GM23338 (cell line): ENCODE measurements around the gene GALM. TPM values are rescaled to one million over a fixed set of nuclear protein-coding genes. Genes with fewer than 3 reads are reported as not detected.
A peak's percentile ranks its signal among the peaks of the same experiment; 100 is the strongest.
"Not testable (repeated sequence)": the region's sequence is repeated elsewhere in the genome, so short reads cannot be mapped to it uniquely, and the experiment has no call there.

ENCODE experiments used
- ATAC-seq: fragments of 200-7000 bp; cut with Tn5 transposase; 3 replicates; pipeline ENCODE4 v1.9.1; 2020
- DNase-seq: peaks from one replicate; pipeline ENCODE4 v3.0.0-alpha.2; 2015; ENCODE audit warnings: low spot score
- H2AFZ ChIP-seq: fragments of 200-600 bp; sonication (generic); 2 replicates; pipeline ENCODE4 v1.8.0; 2016; ENCODE audit warnings: antibody characterized with exemption, mild to moderate bottlenecking, moderate library complexity
- H3F3A ChIP-seq: fragments of 200-600 bp; sonication (generic); replicated peaks from 2 replicates; pipeline ENCODE4 v1.8.0; 2017; ENCODE audit warnings: antibody characterized with exemption, mixed run types, low read depth
- H3K27ac ChIP-seq: fragments of 200-600 bp; sonication (generic); 2 replicates; pipeline ENCODE4 v1.6.1; 2016; ENCODE audit warnings: low read depth
- H3K27me3 ChIP-seq: fragments of 200-600 bp; sonication (generic); 2 replicates; pipeline ENCODE4 v1.8.0; 2016; ENCODE audit warnings: mild to moderate bottlenecking, mixed run types, moderate library complexity; ENCODE audit not compliant: insufficient read depth
- H3K36me3 ChIP-seq: fragments of 200-600 bp; sonication (generic); 2 replicates; pipeline ENCODE4 v1.8.0; 2016; ENCODE audit warnings: mild to moderate bottlenecking; ENCODE audit not compliant: insufficient read depth
- H3K4me1 ChIP-seq: fragments of 200-600 bp; sonication (generic); 2 replicates; pipeline ENCODE4 v1.8.0; 2016; ENCODE audit warnings: mild to moderate bottlenecking, moderate library complexity; ENCODE audit not compliant: insufficient read depth
- H3K4me2 ChIP-seq: fragments of 200-600 bp; sonication (generic); 2 replicates; pipeline ENCODE4 v1.7.1; 2017; ENCODE audit warnings: mixed run types
- H3K4me3 ChIP-seq: fragments of 200-600 bp; sonication (generic); 2 replicates; pipeline ENCODE4 v1.6.1; 2016; ENCODE audit warnings: mixed run types
- H3K79me2 ChIP-seq: fragments of 200-600 bp; sonication (generic); replicated peaks from 2 replicates; pipeline ENCODE4 v1.8.0; 2017; ENCODE audit warnings: mild to moderate bottlenecking; ENCODE audit not compliant: insufficient read depth
- H3K9me2 ChIP-seq: fragments of 200-600 bp; sonication (generic); 2 replicates; pipeline ENCODE4 v1.8.0; 2017; ENCODE audit not compliant: insufficient read depth
- H4K20me1 ChIP-seq: fragments of 200-600 bp; sonication (generic); replicated peaks from 2 replicates; pipeline ENCODE4 v1.8.0; 2017; ENCODE audit warnings: mild to moderate bottlenecking; ENCODE audit not compliant: insufficient read depth
- H3K27ac Mint-ChIP-seq: 2 replicates; pipeline ENCODE4 v1.8.0; 2020; ENCODE audit warnings: inconsistent platforms, mild to moderate bottlenecking, moderate library complexity, mixed read lengths
- H3K27me3 Mint-ChIP-seq: 3 replicates; pipeline ENCODE4 v1.8.0; 2022; ENCODE audit warnings: low read depth, mild to moderate bottlenecking, moderate library complexity, mixed read lengths, inconsistent platforms; ENCODE audit not compliant: insufficient read depth, poor library complexity
- H3K36me3 Mint-ChIP-seq: 3 replicates; pipeline ENCODE4 v1.8.0; 2021; ENCODE audit warnings: low read depth, mild to moderate bottlenecking, inconsistent platforms, moderate library complexity, mixed read lengths
- H3K4me1 Mint-ChIP-seq: 3 replicates; pipeline ENCODE4 v1.8.0; 2020; ENCODE audit warnings: mild to moderate bottlenecking, inconsistent platforms, mixed read lengths
- H3K4me3 Mint-ChIP-seq: 3 replicates; pipeline ENCODE4 v1.8.0; 2021; ENCODE audit warnings: moderate library complexity, mild to moderate bottlenecking, inconsistent platforms, mixed read lengths
- H3K9me3 Mint-ChIP-seq: 3 replicates; pipeline ENCODE4 v1.8.0; 2020; ENCODE audit warnings: moderate library complexity, mild to moderate bottlenecking, inconsistent platforms, mixed read lengths
- ETS1 ChIP-seq: IDR thresholded peaks from 2 replicates; pipeline ENCODE4 v1.6.1; 2016; ENCODE audit warnings: antibody characterized with exemption
- EZH2 ChIP-seq: fragments of 200-600 bp; sonication (generic); IDR thresholded peaks from one replicate; pipeline ENCODE4 v1.8.0; 2017; ENCODE audit warnings: antibody characterized with exemption, mild to moderate bottlenecking, low read depth; ENCODE audit not compliant: unreplicated experiment
- EZH2phosphoT487 ChIP-seq: fragments of 200-600 bp; sonication (generic); IDR thresholded peaks from one replicate; pipeline ENCODE4 v1.8.1; 2018; ENCODE audit warnings: antibody characterized with exemption; ENCODE audit not compliant: unreplicated experiment
- JUNB ChIP-seq: IDR thresholded peaks from one replicate; pipeline ENCODE4 v1.6.1; 2016; ENCODE audit warnings: antibody characterized with exemption; ENCODE audit not compliant: unreplicated experiment
- POLR2AphosphoS5 ChIP-seq: IDR thresholded peaks from 2 replicates; pipeline ENCODE4 v1.6.1; 2016; ENCODE audit warnings: antibody characterized with exemption, low read depth
- REST ChIP-seq: IDR thresholded peaks from one replicate; pipeline ENCODE4 v1.6.1; 2018; ENCODE audit warnings: antibody characterized with exemption; ENCODE audit not compliant: unreplicated experiment
- STAT1 ChIP-seq: IDR thresholded peaks from one replicate; pipeline ENCODE4 v1.6.1; 2016; ENCODE audit warnings: antibody characterized with exemption; ENCODE audit not compliant: unreplicated experiment
- ZNF114 ChIP-seq: fragments of 250-450 bp; sonication (Bioruptor Pico); IDR thresholded peaks from 2 replicates; pipeline ENCODE4 v1.5.0; 2020; ENCODE audit warnings: mild to moderate bottlenecking, moderate library complexity
- ZNF331 ChIP-seq: fragments of 250-450 bp; sonication (Bioruptor Pico); IDR thresholded peaks from 2 replicates; pipeline ENCODE4 v1.5.0; 2020; ENCODE audit warnings: low read depth, mild to moderate bottlenecking, moderate library complexity
- polyA plus RNA-seq: library from polyadenylated mRNA; unstranded; fragments of >200 nt; fragmentation: Nextera tagmentation; extraction: Ambion mirVana; gene quantifications from 2 replicates; pipeline ENCODE4 v1.2.1, GENCODE V29; 2016
- total RNA-seq: library from RNA; depleted of rRNA; stranded (reverse); fragments of >200 nt; shearing (Covaris generic); gene quantifications from 2 replicates; pipeline ENCODE4 v1.2.3, GENCODE V29; 2014
- TF ChIP-seq, protein P1 (sequence below), 2 experiments: fragments of 200-600 bp in 1 of 2; sonication (generic) in 1 of 2; conservative IDR thresholded peaks; 2 replicates each; pipeline versions ENCODE4 v1.5.1 to v1.6.1; 2016 to 2017; ENCODE audit warnings: antibody characterized with exemption in 2 of 2, low read depth in 2 of 2, mild to moderate bottlenecking in 2 of 2, moderate library complexity in 1 of 2

Gene GALM
- total and polyA plus RNA-seq, 2 experiments from 2014 or later, result 9.3 to 21.6 TPM

DNA sequence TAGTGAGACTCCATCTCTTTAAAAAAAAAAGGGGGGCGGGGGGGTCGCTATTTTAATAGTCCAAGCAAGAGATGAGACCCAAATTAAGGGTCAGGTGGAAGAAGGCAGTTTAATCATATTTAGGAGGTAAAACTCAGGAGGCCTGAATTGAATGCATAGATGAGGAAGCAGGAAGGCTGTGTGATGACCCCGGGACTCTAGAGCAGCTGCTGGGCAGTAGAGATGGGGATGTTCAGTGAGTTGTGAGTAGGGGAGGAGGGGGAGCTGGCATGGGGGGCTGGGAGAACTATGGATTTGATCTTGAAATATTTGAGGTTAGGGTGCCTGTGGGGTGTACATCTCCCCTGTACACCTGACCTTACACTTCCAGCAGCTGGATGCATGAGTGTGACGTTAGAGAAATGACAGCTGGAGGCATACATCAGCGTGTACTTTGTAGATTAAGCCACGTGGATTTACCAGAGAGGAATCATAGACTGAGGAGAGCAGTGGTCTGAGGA, 41.0 kb downstream of the GALM start:
- peaks cover 4% of the 10 kb centered on the region for H3K27me3 Mint-ChIP-seq
- peaks cover 7% of the 10 kb centered on the region for H3K36me3 Mint-ChIP-seq
- peaks cover 14% of the 10 kb centered on the region for H3K4me1 Mint-ChIP-seq
- H3K9me2 ChIP-seq, result no peaks in the 10 kb centered on the region
- no peak overlapping the region for H3K27ac Mint-ChIP-seq
- H3K27ac ChIP-seq, result no peak overlapping the region
- H3K4me3 Mint-ChIP-seq, result no peak overlapping the region
- H3K9me3 Mint-ChIP-seq, result peaks cover 4% of the 10 kb centered on the region
- H2AFZ ChIP-seq, result no peak overlapping the region
- no peaks in the 10 kb centered on the region for H3K36me3 ChIP-seq
- no peaks in the 10 kb centered on the region for H3K27me3 ChIP-seq
- no peaks in the 10 kb centered on the region for H3K79me2 ChIP-seq
- no peaks in the 10 kb centered on the region for H4K20me1 ChIP-seq
- DNase-seq, result no peak
- no peak for TF ChIP-seq EZH2
- TF ChIP-seq ZNF331 (CRISPR knock-in tag), result no peak
- no peak for TF ChIP-seq POLR2AphosphoS5
- TF ChIP-seq, protein P1, sequence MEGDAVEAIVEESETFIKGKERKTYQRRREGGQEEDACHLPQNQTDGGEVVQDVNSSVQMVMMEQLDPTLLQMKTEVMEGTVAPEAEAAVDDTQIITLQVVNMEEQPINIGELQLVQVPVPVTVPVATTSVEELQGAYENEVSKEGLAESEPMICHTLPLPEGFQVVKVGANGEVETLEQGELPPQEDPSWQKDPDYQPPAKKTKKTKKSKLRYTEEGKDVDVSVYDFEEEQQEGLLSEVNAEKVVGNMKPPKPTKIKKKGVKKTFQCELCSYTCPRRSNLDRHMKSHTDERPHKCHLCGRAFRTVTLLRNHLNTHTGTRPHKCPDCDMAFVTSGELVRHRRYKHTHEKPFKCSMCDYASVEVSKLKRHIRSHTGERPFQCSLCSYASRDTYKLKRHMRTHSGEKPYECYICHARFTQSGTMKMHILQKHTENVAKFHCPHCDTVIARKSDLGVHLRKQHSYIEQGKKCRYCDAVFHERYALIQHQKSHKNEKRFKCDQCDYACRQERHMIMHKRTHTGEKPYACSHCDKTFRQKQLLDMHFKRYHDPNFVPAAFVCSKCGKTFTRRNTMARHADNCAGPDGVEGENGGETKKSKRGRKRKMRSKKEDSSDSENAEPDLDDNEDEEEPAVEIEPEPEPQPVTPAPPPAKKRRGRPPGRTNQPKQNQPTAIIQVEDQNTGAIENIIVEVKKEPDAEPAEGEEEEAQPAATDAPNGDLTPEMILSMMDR (conservative IDR thresholded peaks at IDR 0.05; ENCODE audit: low read depth in 2 of 2), result no peak
- no peak for TF ChIP-seq JUNB
- no peak for TF ChIP-seq REST
- TF ChIP-seq EZH2phosphoT487, result no peak
- TF ChIP-seq ZNF114 (CRISPR knock-in tag), result no peak
- no peak for TF ChIP-seq STAT1
- TF ChIP-seq ETS1, result no peak
- no peaks in the 10 kb centered on the region for H3F3A ChIP-seq
- no peak overlapping the region for H3K4me2 ChIP-seq
- H3K4me3 ChIP-seq, result no peak overlapping the region
- H3K4me1 ChIP-seq, result peaks cover 7% of the 10 kb centered on the region; the same call in 1 of the 2 replicates
- ATAC-seq, result no peak

DNA sequence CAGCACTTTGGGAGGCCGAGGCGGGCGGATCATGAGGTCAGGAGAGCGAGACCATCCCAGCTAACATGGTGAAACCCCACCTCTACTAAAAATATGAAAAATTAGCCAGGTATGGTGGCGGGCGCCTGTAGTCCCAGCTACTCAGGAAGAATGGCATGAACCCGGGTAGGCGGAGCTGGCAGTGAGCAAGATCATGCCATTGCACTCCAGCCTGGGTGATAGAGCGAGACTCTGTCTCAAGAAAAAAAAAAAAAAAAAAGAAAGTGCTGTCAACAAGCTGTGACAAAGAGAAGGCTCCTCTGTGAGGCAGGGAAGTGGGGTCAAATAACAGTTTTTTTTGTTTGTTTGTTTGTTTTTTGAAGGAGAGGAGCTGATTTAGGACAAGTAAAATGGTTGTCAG, 42.6 kb downstream of the GALM start:
- H3K4me1 ChIP-seq, H3K9me3 Mint-ChIP-seq, H3K36me3 Mint-ChIP-seq, H3K4me3 Mint-ChIP-seq, H3K4me3 ChIP-seq, DNase-seq, H3K4me2 ChIP-seq, H3K79me2 ChIP-seq, ATAC-seq, H3K27me3 Mint-ChIP-seq, H3K27me3 ChIP-seq, H3K9me2 ChIP-seq, H3F3A ChIP-seq, H4K20me1 ChIP-seq, H3K36me3 ChIP-seq, H2AFZ ChIP-seq: not testable (repeated sequence)
- Mint-ChIP-seq H3K27ac (peak overlapping the region; percentile 29; the same call in 1 of the 2 replicates), H3K4me1 (peaks cover 14% of the 10 kb centered on the region)
- peak overlapping the region; percentile 61; the same call in 1 of the 2 replicates for H3K27ac ChIP-seq
